ENCODE measurements around the gene C2CD5.
"Not testable (repeated sequence)": the region's sequence is repeated elsewhere in the genome, so short reads cannot be mapped to it uniquely, and the experiment has no call there.

The C2CD5 gene

DNA sequence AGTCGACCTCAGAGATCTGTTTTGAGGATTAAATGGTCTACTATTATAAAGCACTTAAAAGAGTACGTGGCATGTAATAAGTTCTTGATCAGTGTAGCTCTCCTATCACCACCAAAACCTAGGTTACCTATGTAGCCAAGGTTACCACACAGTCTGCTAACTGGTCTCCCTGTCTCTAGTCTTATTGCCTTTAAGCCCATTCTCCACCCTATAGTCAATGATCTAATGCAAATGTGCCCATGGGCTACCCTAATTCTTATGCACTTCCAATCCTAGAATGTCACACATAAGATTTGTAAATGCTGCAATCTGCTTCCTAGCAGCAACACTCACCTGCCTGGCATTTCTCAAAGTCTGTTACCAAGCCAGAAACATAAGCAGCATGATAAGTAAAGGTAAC is 44.9 kb downstream of the C2CD5 start:
- FAIRE-seq (no peak), DNase-seq (ENCODE audit: insufficient read length, low spot score) (no peak)
- TF ChIP-seq, protein P1, sequence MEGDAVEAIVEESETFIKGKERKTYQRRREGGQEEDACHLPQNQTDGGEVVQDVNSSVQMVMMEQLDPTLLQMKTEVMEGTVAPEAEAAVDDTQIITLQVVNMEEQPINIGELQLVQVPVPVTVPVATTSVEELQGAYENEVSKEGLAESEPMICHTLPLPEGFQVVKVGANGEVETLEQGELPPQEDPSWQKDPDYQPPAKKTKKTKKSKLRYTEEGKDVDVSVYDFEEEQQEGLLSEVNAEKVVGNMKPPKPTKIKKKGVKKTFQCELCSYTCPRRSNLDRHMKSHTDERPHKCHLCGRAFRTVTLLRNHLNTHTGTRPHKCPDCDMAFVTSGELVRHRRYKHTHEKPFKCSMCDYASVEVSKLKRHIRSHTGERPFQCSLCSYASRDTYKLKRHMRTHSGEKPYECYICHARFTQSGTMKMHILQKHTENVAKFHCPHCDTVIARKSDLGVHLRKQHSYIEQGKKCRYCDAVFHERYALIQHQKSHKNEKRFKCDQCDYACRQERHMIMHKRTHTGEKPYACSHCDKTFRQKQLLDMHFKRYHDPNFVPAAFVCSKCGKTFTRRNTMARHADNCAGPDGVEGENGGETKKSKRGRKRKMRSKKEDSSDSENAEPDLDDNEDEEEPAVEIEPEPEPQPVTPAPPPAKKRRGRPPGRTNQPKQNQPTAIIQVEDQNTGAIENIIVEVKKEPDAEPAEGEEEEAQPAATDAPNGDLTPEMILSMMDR (IDR thresholded peaks at IDR 0.05; ENCODE audit: insufficient read depth, missing control alignments) = no peak

DNA sequence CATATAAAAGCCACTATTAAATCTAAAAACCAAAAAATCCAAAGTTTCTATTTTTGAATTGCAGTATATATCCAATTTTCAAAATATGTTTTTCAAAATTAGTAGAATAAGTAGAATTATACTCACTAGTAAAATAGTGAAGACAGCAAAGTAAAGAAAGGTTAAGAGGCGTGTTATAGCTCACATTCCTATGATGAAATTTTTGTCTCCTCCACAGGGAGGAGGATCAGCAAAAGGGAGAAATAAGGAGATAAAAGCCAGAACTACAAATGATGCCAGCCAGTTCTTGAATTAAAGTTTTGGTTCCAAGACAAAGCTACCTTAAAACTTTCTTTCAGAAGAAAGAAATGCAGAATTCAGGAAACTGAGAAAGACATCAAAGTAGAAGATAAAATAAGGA is 50.0 kb downstream of the C2CD5 start:
- no peak for FAIRE-seq
- no peak for DNase-seq (ENCODE audit: insufficient read length, low spot score)
- TF ChIP-seq, protein P1 (IDR thresholded peaks at IDR 0.05; ENCODE audit: insufficient read depth, missing control alignments) = no peak

DNA sequence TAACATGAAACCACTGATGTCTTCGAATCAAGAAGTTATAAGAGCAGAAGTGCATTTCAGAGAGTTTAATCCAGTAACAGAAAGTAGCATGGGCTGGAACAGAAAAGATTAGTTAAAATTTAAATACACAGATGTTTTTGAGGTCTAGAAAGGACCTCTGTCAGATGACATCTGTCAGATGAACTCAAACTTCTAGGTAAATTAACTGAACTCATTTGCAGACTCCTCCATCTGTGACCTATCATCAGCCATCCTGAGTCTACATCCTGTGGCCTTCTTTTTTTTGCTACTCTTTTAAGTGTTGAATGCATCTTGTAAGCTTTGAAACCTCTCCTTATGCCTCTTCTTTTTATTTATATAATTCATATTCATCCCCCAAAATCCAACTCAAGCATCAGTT is 53.3 kb downstream of the C2CD5 start:
- TF ChIP-seq, protein P1 (IDR thresholded peaks at IDR 0.05; ENCODE audit: insufficient read depth, missing control alignments) = no peak
- FAIRE-seq (no peak), DNase-seq (ENCODE audit: insufficient read length, low spot score) (no peak)

DNA sequence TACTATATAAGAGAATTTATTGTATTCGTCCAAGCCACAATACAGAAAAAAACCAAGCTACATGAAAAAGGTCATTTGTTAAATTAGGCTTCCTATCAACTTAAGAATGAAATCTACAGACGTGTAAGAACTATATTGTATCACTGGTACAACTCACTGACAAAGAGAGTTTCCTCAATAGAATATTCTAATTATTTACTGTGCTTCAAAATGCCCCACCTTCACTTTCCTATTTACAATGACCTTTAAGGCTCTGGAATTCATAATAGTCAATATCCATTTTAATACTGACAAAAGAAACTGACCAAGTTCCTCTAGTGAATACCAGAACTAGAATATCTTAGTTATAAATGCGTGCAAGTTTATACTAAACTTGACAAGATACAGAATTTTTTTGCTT is 55.9 kb downstream of the C2CD5 start:
- FAIRE-seq = no peak
- TF ChIP-seq, protein P1 (IDR thresholded peaks at IDR 0.05; ENCODE audit: insufficient read depth, missing control alignments) = no peak
- DNase-seq (ENCODE audit: insufficient read length, low spot score) = no peak

DNA sequence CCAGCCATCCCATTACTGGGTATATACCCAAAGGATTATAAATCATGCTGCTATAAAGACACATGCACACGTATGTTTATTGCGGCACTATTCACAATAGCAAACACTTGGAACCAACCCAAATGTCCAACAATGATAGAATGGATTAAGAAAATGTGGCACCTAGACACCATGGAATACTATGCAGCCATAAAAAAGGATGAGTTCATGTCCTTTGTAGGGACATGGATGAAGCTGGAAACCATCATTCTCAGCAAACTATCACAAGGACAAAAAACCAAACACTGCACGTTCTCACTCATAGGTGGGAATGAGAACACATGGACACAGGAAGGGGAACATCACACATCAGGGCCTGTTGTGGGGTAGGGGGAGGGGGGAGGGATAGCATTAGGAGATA is 56.7 kb downstream of the C2CD5 start:
- not testable (repeated sequence) for FAIRE-seq; DNase-seq (ENCODE audit: insufficient read length, low spot score)

DNA sequence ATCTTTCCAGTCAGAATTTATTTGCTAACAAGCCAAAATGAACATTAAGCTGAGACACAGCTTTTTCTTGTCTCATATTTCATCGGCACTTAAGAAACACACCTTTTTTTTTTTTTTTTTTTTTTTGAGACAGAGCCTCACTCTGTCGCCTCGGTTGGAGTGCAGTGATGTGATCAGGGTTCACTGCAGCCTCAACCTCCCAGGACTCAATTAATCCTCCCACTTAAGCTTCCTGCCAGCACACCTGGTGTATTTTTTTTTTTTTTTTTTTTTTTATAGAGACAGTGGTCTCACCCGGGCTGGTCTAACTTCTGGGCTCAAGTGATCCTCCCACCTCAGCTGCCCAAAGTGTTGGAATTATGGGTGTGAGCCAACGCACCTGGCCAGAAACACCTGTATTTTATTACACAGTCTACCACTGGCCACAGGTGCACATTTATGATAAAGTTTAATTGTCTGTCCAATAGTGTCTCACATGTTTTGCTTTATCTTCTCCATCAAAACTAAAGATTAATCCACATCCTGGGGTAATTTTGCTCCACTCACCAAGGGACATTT is 62.7 kb downstream of the C2CD5 start:
- TF ChIP-seq, protein P1 (IDR thresholded peaks at IDR 0.05; ENCODE audit: insufficient read depth, missing control alignments) = no peak
- FAIRE-seq = no peak

DNA sequence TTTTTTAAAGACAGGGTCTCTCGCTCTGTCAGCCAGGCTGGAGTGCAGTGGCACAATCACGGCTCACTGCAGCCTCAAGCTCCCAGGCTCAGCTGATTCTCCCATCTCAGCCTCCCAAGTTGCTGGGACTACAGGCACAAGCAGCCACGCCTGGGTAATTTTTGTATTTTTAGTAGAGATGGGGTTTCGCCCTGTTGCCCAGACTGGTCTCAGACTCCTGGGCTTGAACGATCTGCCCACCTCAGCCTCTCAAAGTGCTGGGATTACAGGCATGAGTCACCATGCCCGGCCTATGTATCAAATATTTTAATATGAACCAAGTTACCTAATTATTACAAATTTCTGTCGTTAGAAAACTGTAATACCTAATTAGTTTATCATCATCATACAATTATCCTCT is 63.5 kb downstream of the C2CD5 start:
- DNase-seq (ENCODE audit: insufficient read length, low spot score); FAIRE-seq: not testable (repeated sequence)

More for the DNA sequence above, 62.7 kb downstream of the C2CD5 start:
- DNase-seq (ENCODE audit: insufficient read length, low spot score) = no peak

DNA sequence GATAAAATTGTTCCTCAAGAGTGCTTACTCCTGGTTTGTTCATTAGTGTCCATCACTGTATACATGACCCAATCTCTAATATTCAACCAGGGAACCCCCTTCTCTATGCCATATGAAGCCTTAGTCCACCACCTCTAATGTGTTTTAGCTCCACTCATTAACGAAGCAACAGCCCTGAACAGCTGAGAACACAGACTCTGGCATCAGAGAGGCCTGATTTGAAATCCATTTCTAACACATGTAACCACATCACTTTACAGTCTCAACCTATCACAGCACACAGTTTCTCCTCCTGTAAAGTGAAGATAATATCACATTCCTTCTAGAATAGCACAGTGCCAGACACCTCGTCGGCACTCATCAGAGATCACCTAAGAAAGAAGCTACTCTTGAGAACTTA is 64.3 kb downstream of the C2CD5 start:
- TF ChIP-seq, protein P1 (IDR thresholded peaks at IDR 0.05; ENCODE audit: insufficient read depth, missing control alignments) = no peak
- DNase-seq (ENCODE audit: insufficient read length, low spot score) = no peak
- no peak for FAIRE-seq
